ENCODE measurements around the gene PPP3CB. TPM values are rescaled to one million over a fixed set of nuclear protein-coding genes. Genes with fewer than 3 reads are reported as not detected.
A peak's percentile ranks its signal among the peaks of the same experiment; 100 is the strongest.

The PPP3CB gene
- total and polyA plus RNA-seq, 4 donors: 49.1 to 180 (median 170) TPM

DNA sequence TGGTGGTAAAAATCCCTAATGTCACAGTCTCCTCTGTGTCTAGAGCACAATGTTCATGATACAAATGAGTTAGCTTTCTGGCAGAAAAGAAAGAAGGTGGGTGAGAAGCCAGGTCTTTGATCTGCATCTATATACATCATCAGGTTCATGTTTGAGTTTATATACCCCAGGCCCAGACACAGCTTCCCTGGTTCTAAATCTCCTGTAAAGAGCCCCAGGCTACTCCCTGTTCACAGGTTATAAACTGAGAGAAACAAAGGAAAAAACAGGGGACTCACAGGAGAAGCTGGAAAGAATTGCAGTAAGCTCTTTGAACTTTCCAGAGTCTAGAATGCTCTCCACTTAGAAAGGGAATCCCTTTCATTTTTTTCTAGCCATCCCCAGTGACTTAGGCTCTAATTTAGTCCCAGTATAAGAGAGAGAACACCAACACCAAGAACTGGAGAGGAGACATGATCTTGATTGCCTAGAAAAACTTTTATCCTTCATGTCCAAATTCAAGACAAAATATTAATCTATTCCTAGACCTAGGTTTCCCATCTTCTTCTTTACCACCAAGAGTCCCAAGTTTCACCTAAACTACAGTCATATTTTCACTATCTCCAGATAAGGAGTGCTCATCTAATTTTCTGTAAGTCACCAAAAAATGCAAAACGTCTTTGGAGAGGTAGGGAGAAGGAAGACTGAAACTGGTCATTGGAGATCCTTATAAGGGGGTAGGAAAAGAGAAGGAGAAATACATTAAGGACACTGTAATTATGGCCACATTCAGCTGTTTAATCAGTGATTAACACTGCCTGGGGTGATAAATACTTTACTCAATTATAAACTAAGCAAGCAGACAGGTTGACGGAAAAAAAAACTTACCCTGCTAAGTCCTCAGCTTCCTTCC lies 62.9 kb downstream of the PPP3CB start:
- Histone ChIP-seq H3K4me1 (ENCODE audit: control insufficient read depth, insufficient read depth, low read length) (no peaks in the 10 kb centered on the region), H3K27ac (ENCODE audit: low read depth, low read length) (no peak overlapping the region), H3K9me3 (ENCODE audit: control insufficient read depth, insufficient read depth, low read length) (no peaks in the 10 kb centered on the region), H3K36me3 (ENCODE audit: control insufficient read depth, insufficient read depth, low read length) (peaks cover 9% of the 10 kb centered on the region), H3K4me3 (ENCODE audit: low read depth, low read length) (no peak overlapping the region), H3K27me3 (ENCODE audit: control insufficient read depth, insufficient read depth, low read length) (no peaks in the 10 kb centered on the region)
- 100% methylated on average over 1 of the region's 2 CpGs for WGBS (ENCODE audit: insufficient coverage)
- DNase-seq (ENCODE audit: low read depth in 4 of 6, low spot score in 6 of 6): no peak

GRCh38 chr10:73426318-73426717 lies 69.5 kb downstream of the PPP3CB start:
- no peak for DNase-seq (ENCODE audit: low read depth in 4 of 6, low spot score in 6 of 6)
- no peak overlapping the region for H3K27ac ChIP-seq (ENCODE audit: low read depth, low read length)
- H3K4me1 ChIP-seq (ENCODE audit: control insufficient read depth, insufficient read depth, low read length): no peaks in the 10 kb centered on the region
- no peaks in the 10 kb centered on the region for H3K9me3 ChIP-seq (ENCODE audit: control insufficient read depth, insufficient read depth, low read length)
- H3K4me3 ChIP-seq (ENCODE audit: low read depth, low read length): no peak overlapping the region
- no peaks in the 10 kb centered on the region for H3K27me3 ChIP-seq (ENCODE audit: control insufficient read depth, insufficient read depth, low read length)
- peaks cover 46% of the 10 kb centered on the region for H3K36me3 ChIP-seq (ENCODE audit: control insufficient read depth, insufficient read depth, low read length)
- WGBS (ENCODE audit: insufficient coverage): 100% methylated on average over 2 of the region's 4 CpGs

- Histone ChIP-seq H3K36me3 (ENCODE audit: control insufficient read depth, insufficient read depth, low read length) (peaks cover 46% of the 10 kb centered on the region), H3K27me3 (ENCODE audit: control insufficient read depth, insufficient read depth, low read length) (no peaks in the 10 kb centered on the region), H3K4me1 (ENCODE audit: control insufficient read depth, insufficient read depth, low read length) (no peaks in the 10 kb centered on the region), H3K4me3 (ENCODE audit: low read depth, low read length) (no peak overlapping the region), H3K27ac (ENCODE audit: low read depth, low read length) (no peak overlapping the region), H3K9me3 (ENCODE audit: control insufficient read depth, insufficient read depth, low read length) (no peaks in the 10 kb centered on the region)
- no peak for DNase-seq (ENCODE audit: low read depth in 4 of 6, low spot score in 6 of 6)
- 82% methylated on average over 3 of the region's 3 CpGs for WGBS (ENCODE audit: insufficient coverage)
Observed at GRCh38 chr10:73424478-73424877, 71.3 kb downstream of the PPP3CB start.

DNA sequence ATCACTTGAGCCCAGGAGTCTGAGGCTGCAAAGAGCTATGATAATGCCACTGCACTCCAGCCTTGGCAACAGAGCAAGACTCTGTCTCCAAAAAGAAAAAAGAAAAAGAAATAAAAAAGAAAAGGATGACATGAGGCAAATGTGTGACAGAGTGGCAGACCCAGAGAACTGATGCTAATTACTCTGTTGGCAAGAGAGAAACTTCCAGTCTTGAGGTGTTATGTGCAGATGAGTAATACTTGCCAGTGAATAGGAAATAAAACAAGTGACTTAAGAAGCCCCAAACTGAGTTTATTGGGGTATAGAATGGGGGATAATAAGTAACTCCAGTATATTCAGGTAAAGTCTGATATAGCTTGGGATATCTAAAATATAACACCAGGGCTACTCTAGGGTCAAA lies 72.5 kb downstream of the PPP3CB start:
- Histone ChIP-seq H3K27me3 (ENCODE audit: control insufficient read depth, insufficient read depth, low read length) (no peaks in the 10 kb centered on the region), H3K4me3 (ENCODE audit: low read depth, low read length) (no peak overlapping the region), H3K27ac (ENCODE audit: low read depth, low read length) (no peak overlapping the region), H3K9me3 (ENCODE audit: control insufficient read depth, insufficient read depth, low read length) (no peaks in the 10 kb centered on the region), H3K4me1 (ENCODE audit: control insufficient read depth, insufficient read depth, low read length) (no peaks in the 10 kb centered on the region), H3K36me3 (ENCODE audit: control insufficient read depth, insufficient read depth, low read length) (peaks cover 42% of the 10 kb centered on the region)
- no peak for DNase-seq (ENCODE audit: low read depth in 4 of 6, low spot score in 6 of 6)

GRCh38 chr10:73416571-73416970 lies 79.3 kb downstream of the PPP3CB start:
- Histone ChIP-seq H3K4me3 (ENCODE audit: low read depth, low read length) (no peak overlapping the region), H3K36me3 (ENCODE audit: control insufficient read depth, insufficient read depth, low read length) (no peaks in the 10 kb centered on the region), H3K27me3 (ENCODE audit: control insufficient read depth, insufficient read depth, low read length) (no peaks in the 10 kb centered on the region), H3K9me3 (ENCODE audit: control insufficient read depth, insufficient read depth, low read length) (no peaks in the 10 kb centered on the region), H3K27ac (ENCODE audit: low read depth, low read length) (no peak overlapping the region), H3K4me1 (ENCODE audit: control insufficient read depth, insufficient read depth, low read length) (peaks cover 2% of the 10 kb centered on the region)
- WGBS (ENCODE audit: insufficient coverage): 100% methylated on average over 1 of the region's 3 CpGs
- DNase-seq (ENCODE audit: low read depth in 4 of 6, low spot score in 6 of 6): no peak

GRCh38 chr10:73414230-73414945 lies 81.4 kb downstream of the PPP3CB start:
- WGBS (ENCODE audit: insufficient coverage): 11% methylated on average over 10 of the region's 17 CpGs
- Histone ChIP-seq H3K4me1 (ENCODE audit: control insufficient read depth, insufficient read depth, low read length) (peaks cover 2% of the 10 kb centered on the region), H3K27ac (ENCODE audit: low read depth, low read length) (peak overlapping the region; percentile 91), H3K4me3 (ENCODE audit: low read depth, low read length) (peak overlapping the region; percentile 83), H3K27me3 (ENCODE audit: control insufficient read depth, insufficient read depth, low read length) (no peaks in the 10 kb centered on the region), H3K36me3 (ENCODE audit: control insufficient read depth, insufficient read depth, low read length) (no peaks in the 10 kb centered on the region), H3K9me3 (ENCODE audit: control insufficient read depth, insufficient read depth, low read length) (no peaks in the 10 kb centered on the region)
- DNase-seq (ENCODE audit: low read depth in 4 of 6, low spot score in 6 of 6): peak in 4 of 6 donors; percentile 1 to 9 (median 4)

GRCh38 chr10:73413528-73414229 lies 82.1 kb downstream of the PPP3CB start, which contains the start of gene ANXA7:
TSS of gene ANXA7 (minus strand) at chr10:73414058. CDS start at chr10:73400856, 13,202 bp downstream.
- Histone ChIP-seq H3K27me3 (ENCODE audit: control insufficient read depth, insufficient read depth, low read length) (no peaks in the 10 kb centered on the region), H3K4me3 (ENCODE audit: low read depth, low read length) (peak within 1 kb of the TSS; percentile 83), H3K27ac (ENCODE audit: low read depth, low read length) (peak within 1 kb of the TSS; percentile 91), H3K4me1 (ENCODE audit: control insufficient read depth, insufficient read depth, low read length) (peaks cover 2% of the 10 kb centered on the region), H3K36me3 (ENCODE audit: control insufficient read depth, insufficient read depth, low read length) (no peaks in the 10 kb centered on the region), H3K9me3 (ENCODE audit: control insufficient read depth, insufficient read depth, low read length) (no peaks in the 10 kb centered on the region)
- WGBS (ENCODE audit: insufficient coverage): under 1% methylated on average over 60 of the region's 62 CpGs
- DNase-seq (ENCODE audit: low read depth in 4 of 6, low spot score in 6 of 6): peak; percentile 68 to 97 (median 86)

GRCh38 chr10:73413108-73413527 lies 82.7 kb downstream of the PPP3CB start:
- Histone ChIP-seq H3K9me3 (ENCODE audit: control insufficient read depth, insufficient read depth, low read length) (no peaks in the 10 kb centered on the region), H3K4me1 (ENCODE audit: control insufficient read depth, insufficient read depth, low read length) (peaks cover 2% of the 10 kb centered on the region), H3K36me3 (ENCODE audit: control insufficient read depth, insufficient read depth, low read length) (peaks cover under 1% of the 10 kb centered on the region), H3K27ac (ENCODE audit: low read depth, low read length) (peak overlapping the region; percentile 91), H3K4me3 (ENCODE audit: low read depth, low read length) (peak overlapping the region; percentile 83), H3K27me3 (ENCODE audit: control insufficient read depth, insufficient read depth, low read length) (no peaks in the 10 kb centered on the region)
- WGBS (ENCODE audit: insufficient coverage): 2% methylated on average over 8 of the region's 9 CpGs
- DNase-seq (ENCODE audit: low read depth in 4 of 6, low spot score in 6 of 6): peak in 3 of 6 donors; percentile 7 to 82 (median 22)

DNA sequence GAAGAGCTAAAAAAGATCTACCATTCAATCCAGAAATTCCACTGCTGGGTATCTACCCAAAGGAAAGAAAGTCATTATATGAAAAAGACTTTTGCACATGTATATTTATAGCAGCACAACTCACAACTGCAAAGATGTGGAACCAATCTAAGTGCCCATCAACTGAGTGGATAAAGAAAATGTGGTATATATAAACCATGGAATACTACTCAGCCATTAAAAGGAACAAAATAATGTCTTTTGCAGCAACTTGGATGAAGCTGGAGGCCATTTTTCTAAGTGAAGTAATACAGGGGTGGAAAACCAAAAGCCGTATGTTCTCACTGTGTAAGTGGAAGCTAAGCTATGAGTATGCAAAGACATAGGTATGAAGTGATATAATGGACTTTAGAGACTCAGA lies 84.9 kb downstream of the PPP3CB start:
- Histone ChIP-seq H3K27ac (ENCODE audit: low read depth, low read length) (no peak overlapping the region), H3K4me1 (ENCODE audit: control insufficient read depth, insufficient read depth, low read length) (peaks cover 2% of the 10 kb centered on the region), H3K4me3 (ENCODE audit: low read depth, low read length) (no peak overlapping the region), H3K9me3 (ENCODE audit: control insufficient read depth, insufficient read depth, low read length) (no peaks in the 10 kb centered on the region), H3K36me3 (ENCODE audit: control insufficient read depth, insufficient read depth, low read length) (peaks cover 3% of the 10 kb centered on the region), H3K27me3 (ENCODE audit: control insufficient read depth, insufficient read depth, low read length) (no peaks in the 10 kb centered on the region)
- WGBS (ENCODE audit: insufficient coverage): no CpG with 5 or more reads among the region's 1 CpG
- DNase-seq (ENCODE audit: low read depth in 4 of 6, low spot score in 6 of 6): no peak

Measured in spinal cord (tissue), 10 donors.